ENCODE results near the gene PRAMEF27. TPM values are rescaled to one million over a fixed set of nuclear protein-coding genes. Genes with fewer than 3 reads are reported as not detected.
"Not testable (repeated sequence)": the region's sequence is repeated elsewhere in the genome, so short reads cannot be mapped to it uniquely, and the experiment has no call there.

Gene PRAMEF27
- not detected for polyA plus RNA-seq (2012; ENCODE audit: missing spikeins)

DNA sequence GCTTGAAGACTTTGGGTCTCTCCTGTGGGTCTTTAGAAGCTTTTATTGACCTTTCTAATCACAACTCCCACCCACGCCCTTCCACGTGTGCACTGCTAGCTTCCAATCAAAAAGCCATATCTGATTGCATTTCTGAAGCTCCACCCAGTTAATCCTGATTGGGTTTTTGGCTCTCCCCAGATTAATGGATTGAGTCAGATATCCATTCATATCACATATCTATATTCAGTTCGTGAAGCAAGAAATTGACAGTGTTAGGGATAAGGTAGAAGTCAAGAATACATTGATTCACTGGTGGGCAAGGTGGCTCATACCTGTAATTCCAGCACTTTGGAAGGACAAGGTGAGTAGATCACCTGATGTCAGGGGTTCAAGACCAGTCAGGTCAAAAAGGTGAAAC lies at the start of gene PRAMEF27:
Gene PRAMEF27, minus strand, starts transcription at position 101 of the 400 bp plus-strand sequence. CDS start 2,916 bp downstream, outside the sequence.
- DNase-seq (ENCODE audit: insufficient read length); FAIRE-seq: not testable (repeated sequence)

DNA sequence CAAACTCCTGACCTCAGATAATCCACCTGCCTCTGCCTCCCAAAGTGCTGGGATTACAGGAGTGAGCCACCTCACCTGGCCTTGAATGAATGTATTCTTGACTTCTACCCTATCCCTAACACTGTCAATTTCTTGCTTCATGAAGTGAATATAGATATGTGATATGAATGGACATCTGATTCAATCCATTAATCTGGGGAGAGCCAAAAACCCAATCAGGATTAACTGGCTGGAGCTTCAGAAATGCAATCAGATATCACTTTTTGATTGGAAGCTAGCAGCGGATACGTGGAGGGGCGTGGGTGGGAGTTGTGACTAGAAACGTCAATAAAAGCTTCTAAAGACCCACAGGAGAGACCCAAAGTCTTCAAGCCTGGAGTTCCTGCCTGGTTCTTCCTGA lies 14.1 kb upstream of the PRAMEF27 start, which contains the start of gene PRAMEF25:
Gene PRAMEF25, plus strand, starts transcription at position 301 of the 400 bp plus-strand sequence. CDS start 2,920 bp downstream, outside the sequence.
- DNase-seq (ENCODE audit: insufficient read length); FAIRE-seq: not testable (repeated sequence)

- not testable (repeated sequence) for FAIRE-seq; DNase-seq (ENCODE audit: insufficient read length)
Observed at GRCh38 chr1:13019846-13020245, 36.5 kb downstream of the PRAMEF27 start.

DNA sequence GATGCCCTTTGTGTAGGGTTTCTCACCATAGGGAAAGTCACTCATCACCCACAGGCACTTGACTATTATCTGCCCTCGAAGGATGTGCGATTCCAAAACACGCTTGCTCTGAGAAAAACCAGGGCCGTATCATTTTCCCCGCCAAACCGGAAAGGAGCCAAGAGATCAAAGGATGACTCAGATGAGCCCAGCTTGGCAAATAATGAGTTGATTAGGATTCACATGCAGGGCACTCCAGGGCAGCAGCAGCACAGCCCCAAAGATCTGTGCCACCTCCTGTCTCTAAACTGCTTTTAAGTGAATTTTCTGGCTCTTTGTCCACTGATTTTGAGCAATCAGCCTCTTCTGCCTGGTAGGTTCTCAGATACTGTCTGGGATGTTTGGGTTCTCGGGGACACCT lies 44.4 kb downstream of the PRAMEF27 start:
- FAIRE-seq = not testable (repeated sequence)

DNA sequence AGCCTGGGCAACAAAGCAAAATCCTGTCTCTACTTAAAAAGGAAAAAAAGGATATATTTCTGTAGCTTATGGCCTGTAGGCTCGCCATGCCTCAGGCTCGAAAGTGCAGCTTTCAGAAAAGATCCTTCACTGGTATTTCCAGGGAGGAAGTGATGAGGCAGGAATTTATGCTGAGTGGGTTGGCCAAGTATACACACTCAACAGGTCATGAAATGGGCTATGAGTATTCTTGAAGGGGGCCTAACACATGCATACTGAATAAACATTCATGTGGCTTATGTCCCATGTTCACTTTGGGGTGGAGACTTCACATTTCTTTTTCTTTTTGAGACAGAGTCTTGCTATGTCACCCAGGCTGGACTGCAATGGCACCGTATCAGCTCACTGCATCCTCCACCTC lies 47.0 kb downstream of the PRAMEF27 start:
- not testable (repeated sequence) for FAIRE-seq; DNase-seq (ENCODE audit: insufficient read length)

More for the DNA sequence above, 44.4 kb downstream of the PRAMEF27 start:
- not testable (repeated sequence) for DNase-seq (ENCODE audit: insufficient read length)

- not testable (repeated sequence) for FAIRE-seq
Observed at GRCh38 chr1:13005732-13006131, 50.6 kb downstream of the PRAMEF27 start.

More at GRCh38 chr1:13005732-13006131, 50.6 kb downstream of the PRAMEF27 start:
- DNase-seq (ENCODE audit: insufficient read length) = not testable (repeated sequence)

All from GM12892 (cell line).